Mesothelial cell of epicardium (in vitro differentiated cells): ENCODE measurements around the gene NUP210. TPM values are rescaled to one million over a fixed set of nuclear protein-coding genes. Genes with fewer than 3 reads are reported as not detected.

ENCODE experiments used
- DNase-seq, 2 experiments: peaks; one replicate each; pipeline ENCODE4 v3.0.0; 2021; ENCODE audit warnings: low spot score in 2 of 2; ENCODE audit not compliant: unreplicated experiment in 2 of 2
- H3K27ac Mint-ChIP-seq: 2 replicates; pipeline ENCODE4 v1.8.0; 2021; ENCODE audit warnings: mixed read lengths
- H3K27me3 Mint-ChIP-seq: 2 replicates; pipeline ENCODE4 v1.8.0; 2021; ENCODE audit warnings: low read depth, mixed read lengths
- H3K36me3 Mint-ChIP-seq: 2 replicates; pipeline ENCODE4 v1.8.0; 2021; ENCODE audit warnings: mixed read lengths
- H3K4me1 Mint-ChIP-seq: 2 replicates; pipeline ENCODE4 v1.8.0; 2021; ENCODE audit warnings: mixed read lengths
- H3K4me3 Mint-ChIP-seq: 2 replicates; pipeline ENCODE4 v1.8.0; 2021; ENCODE audit warnings: mild to moderate bottlenecking, moderate library complexity, mixed read lengths
- H3K9me3 Mint-ChIP-seq: 2 replicates; pipeline ENCODE4 v1.8.0; 2021; ENCODE audit warnings: mixed read lengths
- total RNA-seq: library from RNA; stranded (reverse); gene quantifications from 3 replicates; pipeline ENCODE4 v1.2.1, GENCODE V29; 2021
- TF ChIP-seq, protein P1 (sequence below): fragments of 200-600 bp; sonication (generic); IDR thresholded peaks from one replicate; pipeline ENCODE4 v1.5.0; 2021; ENCODE audit warnings: antibody characterized with exemption; ENCODE audit not compliant: unreplicated experiment

NUP210 gene
- 25.9 to 27.9 TPM (median 26.7 TPM) in 3 replicates for total RNA-seq

DNA sequence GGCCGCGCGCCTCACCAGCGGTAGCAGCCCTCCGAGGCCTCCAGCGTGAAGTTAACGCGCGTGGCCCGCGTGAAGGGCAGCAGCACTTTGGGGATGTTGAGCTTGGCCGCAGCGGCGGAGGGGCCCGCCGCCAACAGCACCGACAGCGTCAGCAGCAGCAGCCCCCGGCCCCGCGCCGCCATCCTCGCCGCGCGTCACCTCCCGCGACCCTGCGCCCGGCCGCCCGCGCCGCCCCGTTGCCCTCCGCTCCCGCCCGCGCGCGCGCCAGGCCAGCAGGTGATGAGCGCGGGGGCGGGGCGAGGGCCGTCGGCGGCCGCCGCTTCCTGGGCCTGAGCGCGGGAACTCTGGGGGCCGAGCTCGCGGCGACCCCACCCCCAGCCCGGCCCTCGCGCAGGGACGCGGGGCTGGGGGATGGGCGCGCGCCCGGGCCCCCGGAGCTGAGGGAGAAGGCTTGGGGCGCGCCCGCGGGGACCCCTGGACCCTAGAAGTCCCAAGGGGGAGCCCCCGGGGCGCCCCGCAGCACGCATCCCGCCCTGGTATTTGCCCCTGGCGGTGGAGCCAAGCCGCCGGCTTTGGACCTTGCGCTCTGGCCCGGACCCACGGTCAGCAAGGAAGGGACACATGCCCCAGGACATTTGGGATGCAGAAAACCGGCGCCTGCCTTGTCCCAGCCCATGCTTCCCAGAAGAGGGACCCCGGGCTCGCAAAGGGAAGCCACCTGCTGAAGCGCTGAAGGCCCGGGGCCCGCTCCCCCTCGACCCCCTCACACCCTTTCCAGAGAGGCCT is at the start of gene NUP210:
NUP210 (minus strand) TSS at position 278 of the 786 bp plus-strand sequence; CDS start at position 182, 96 bp downstream.
- H3K27me3 Mint-ChIP-seq, result peaks cover 33% of the 10 kb centered on the region
- no peak for DNase-seq
- no peaks in the 10 kb centered on the region for H3K36me3 Mint-ChIP-seq
- peak within 1 kb of the TSS; percentile 69 for H3K4me3 Mint-ChIP-seq
- H3K9me3 Mint-ChIP-seq, result no peaks in the 10 kb centered on the region
- H3K4me1 Mint-ChIP-seq, result peaks cover 13% of the 10 kb centered on the region
- peak within 1 kb of the TSS; percentile 30 for H3K27ac Mint-ChIP-seq
- TF ChIP-seq, protein P1, sequence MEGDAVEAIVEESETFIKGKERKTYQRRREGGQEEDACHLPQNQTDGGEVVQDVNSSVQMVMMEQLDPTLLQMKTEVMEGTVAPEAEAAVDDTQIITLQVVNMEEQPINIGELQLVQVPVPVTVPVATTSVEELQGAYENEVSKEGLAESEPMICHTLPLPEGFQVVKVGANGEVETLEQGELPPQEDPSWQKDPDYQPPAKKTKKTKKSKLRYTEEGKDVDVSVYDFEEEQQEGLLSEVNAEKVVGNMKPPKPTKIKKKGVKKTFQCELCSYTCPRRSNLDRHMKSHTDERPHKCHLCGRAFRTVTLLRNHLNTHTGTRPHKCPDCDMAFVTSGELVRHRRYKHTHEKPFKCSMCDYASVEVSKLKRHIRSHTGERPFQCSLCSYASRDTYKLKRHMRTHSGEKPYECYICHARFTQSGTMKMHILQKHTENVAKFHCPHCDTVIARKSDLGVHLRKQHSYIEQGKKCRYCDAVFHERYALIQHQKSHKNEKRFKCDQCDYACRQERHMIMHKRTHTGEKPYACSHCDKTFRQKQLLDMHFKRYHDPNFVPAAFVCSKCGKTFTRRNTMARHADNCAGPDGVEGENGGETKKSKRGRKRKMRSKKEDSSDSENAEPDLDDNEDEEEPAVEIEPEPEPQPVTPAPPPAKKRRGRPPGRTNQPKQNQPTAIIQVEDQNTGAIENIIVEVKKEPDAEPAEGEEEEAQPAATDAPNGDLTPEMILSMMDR, result no peak

DNA sequence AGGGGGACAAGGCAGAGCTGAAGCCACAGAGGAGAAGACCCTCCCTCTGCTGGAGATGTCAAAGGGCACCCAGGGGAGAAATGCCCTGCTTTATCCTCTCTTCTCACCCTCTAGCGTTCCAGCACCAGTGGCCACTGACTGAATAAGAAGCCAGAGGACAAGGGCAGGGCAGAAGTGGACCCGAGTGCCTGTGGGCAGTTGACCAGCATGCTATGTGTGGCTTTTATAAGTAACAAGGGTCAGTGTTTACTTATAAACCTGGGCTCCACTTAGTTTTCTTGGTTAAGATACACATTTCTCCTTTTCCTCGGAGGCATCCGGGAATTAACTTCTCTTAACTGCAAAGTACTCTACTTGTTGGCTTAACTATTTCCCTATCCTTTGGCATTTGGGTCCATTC is 46.7 kb upstream of the NUP210 start:
- TF ChIP-seq, protein P1, result no peak
- Mint-ChIP-seq H3K27ac (no peak overlapping the region), H3K4me3 (no peak overlapping the region), H3K36me3 (no peaks in the 10 kb centered on the region), H3K27me3 (peaks cover 2% of the 10 kb centered on the region), H3K4me1 (no peaks in the 10 kb centered on the region), H3K9me3 (no peaks in the 10 kb centered on the region)
- DNase-seq, result no peak

- H3K4me3 Mint-ChIP-seq, result no peak overlapping the region
- DNase-seq, result no peak
- TF ChIP-seq, protein P1, result no peak
- H3K9me3 Mint-ChIP-seq, result no peaks in the 10 kb centered on the region
- H3K4me1 Mint-ChIP-seq, result no peaks in the 10 kb centered on the region
- peaks cover 4% of the 10 kb centered on the region for H3K27me3 Mint-ChIP-seq
- no peaks in the 10 kb centered on the region for H3K36me3 Mint-ChIP-seq
- H3K27ac Mint-ChIP-seq, result no peak overlapping the region
Measured at GRCh38 chr3:13465236-13465873, 45.2 kb upstream of the NUP210 start.

DNA sequence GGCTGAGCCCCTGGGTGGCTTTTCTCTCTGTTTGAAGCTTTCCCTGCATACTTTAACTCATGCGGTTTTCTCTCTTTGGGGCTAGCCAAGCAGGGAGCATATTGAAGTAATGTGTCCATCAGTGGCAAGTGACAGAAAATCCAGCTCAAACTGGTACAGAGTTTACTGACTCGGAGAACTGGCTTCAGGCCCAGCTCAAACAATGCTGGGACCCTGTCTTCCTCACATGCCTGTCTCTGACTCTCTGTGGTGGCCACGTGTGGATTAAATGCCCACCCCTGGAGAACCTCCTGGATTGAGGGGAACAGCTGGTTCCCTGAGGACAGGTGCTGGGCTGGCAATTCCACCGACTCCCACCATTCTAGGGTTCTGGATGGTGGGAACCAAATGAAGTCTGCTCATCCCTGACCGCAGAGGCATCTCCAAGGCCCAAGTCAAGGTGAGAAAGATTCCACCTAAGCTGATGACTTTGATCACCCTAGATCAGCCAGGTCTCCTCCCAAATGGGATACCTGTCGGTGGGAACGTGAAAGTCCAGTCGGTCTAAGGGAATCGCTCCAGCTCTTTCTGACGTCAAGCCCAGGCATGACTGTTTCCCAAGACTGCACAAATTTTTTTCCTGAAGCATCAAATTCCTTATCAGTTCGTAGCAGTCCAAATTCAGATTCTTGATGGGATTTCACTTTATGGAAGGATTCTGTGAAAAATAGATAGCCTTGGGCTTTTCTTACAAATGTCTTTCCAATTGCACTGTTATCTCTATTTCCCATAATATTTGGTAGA is 43.7 kb upstream of the NUP210 start:
- Mint-ChIP-seq H3K27me3 (peaks cover 4% of the 10 kb centered on the region), H3K36me3 (no peaks in the 10 kb centered on the region), H3K4me3 (no peak overlapping the region), H3K9me3 (no peaks in the 10 kb centered on the region), H3K27ac (no peak overlapping the region), H3K4me1 (no peaks in the 10 kb centered on the region)
- TF ChIP-seq, protein P1, result no peak
- DNase-seq, result no peak

- Mint-ChIP-seq H3K9me3 (no peaks in the 10 kb centered on the region), H3K36me3 (no peaks in the 10 kb centered on the region), H3K27me3 (peaks cover 4% of the 10 kb centered on the region), H3K27ac (no peak overlapping the region), H3K4me3 (no peak overlapping the region), H3K4me1 (no peaks in the 10 kb centered on the region)
- DNase-seq, result no peak
- TF ChIP-seq, protein P1, result no peak
Measured at GRCh38 chr3:13462822-13463221, 42.7 kb upstream of the NUP210 start.
